HG02981 (cell line): ENCODE results near the gene KYAT1.
A peak's percentile ranks its signal among the peaks of the same experiment; 100 is the strongest.
"Not testable (repeated sequence)": the region's sequence is repeated elsewhere in the genome, so short reads cannot be mapped to it uniquely, and the experiment has no call there.

ENCODE experiments used
- ATAC-seq: cut with Tn5 transposase; IDR thresholded peaks from one replicate; pipeline ENCODE4 v1.9.1; 2021; ENCODE audit warnings: mild to moderate bottlenecking, moderate library complexity; ENCODE audit not compliant: unreplicated experiment

The KYAT1 gene

GRCh38 chr9:128820665-128821583, 60.8 kb downstream of the KYAT1 start:
- ATAC-seq = no peak

- no peak for ATAC-seq
Measured at GRCh38 chr9:128819716-128820664, 61.8 kb downstream of the KYAT1 start.

- ATAC-seq = peak; percentile 18
Measured at GRCh38 chr9:128818839-128819715, 62.7 kb downstream of the KYAT1 start.

- peak; percentile 83 for ATAC-seq
Measured at GRCh38 chr9:128818099-128818838, 63.5 kb downstream of the KYAT1 start, which contains the start of gene ENDOG. TSS of gene ENDOG (plus strand) at chr9:128818500. CDS start at chr9:128818685, 185 bp downstream.

- no peak for ATAC-seq
Measured at GRCh38 chr9:128810873-128811272, 70.9 kb downstream of the KYAT1 start.

- ATAC-seq = no peak
Measured at GRCh38 chr9:128809831-128810230, 71.9 kb downstream of the KYAT1 start.

GRCh38 chr9:128809036-128809599, 72.6 kb downstream of the KYAT1 start:
- no peak for ATAC-seq

- ATAC-seq = no peak
Measured at GRCh38 chr9:128808543-128808942, 73.2 kb downstream of the KYAT1 start.

- no peak for ATAC-seq
Measured at GRCh38 chr9:128807827-128808226, 73.9 kb downstream of the KYAT1 start.

- ATAC-seq = no peak
Measured at GRCh38 chr9:128805661-128806060, 76.1 kb downstream of the KYAT1 start.

GRCh38 chr9:128802482-128802881, 79.3 kb downstream of the KYAT1 start:
- ATAC-seq = no peak

GRCh38 chr9:128800061-128800460, 81.7 kb downstream of the KYAT1 start:
- no peak for ATAC-seq

GRCh38 chr9:128798896-128799295, 82.9 kb downstream of the KYAT1 start:
- ATAC-seq = no peak

GRCh38 chr9:128794961-128795360, 86.8 kb downstream of the KYAT1 start:
- not testable (repeated sequence) for ATAC-seq

- no peak for ATAC-seq
Measured at GRCh38 chr9:128792978-128793686, 88.6 kb downstream of the KYAT1 start.

GRCh38 chr9:128792134-128792533, 89.6 kb downstream of the KYAT1 start:
- ATAC-seq = no peak

GRCh38 chr9:128790536-128790935, 91.2 kb downstream of the KYAT1 start:
- ATAC-seq = no peak

GRCh38 chr9:128788445-128788844, 93.3 kb downstream of the KYAT1 start:
- no peak for ATAC-seq

GRCh38 chr9:128787659-128788058, 94.1 kb downstream of the KYAT1 start:
- ATAC-seq = no peak
